KMS-11 (cell line): ENCODE results near the gene TBCE.

Experiments used
- H2AFZ ChIP-seq: fragments of 200-600 bp; sonication (generic); 2 replicates; pipeline ENCODE4 v1.6.1; 2016; ENCODE audit warnings: antibody characterized with exemption, mixed run types, low read depth
- H3K27ac ChIP-seq: fragments of 200-600 bp; sonication (generic); 2 replicates; pipeline ENCODE4 v1.6.1; 2016; ENCODE audit warnings: mild to moderate bottlenecking, mixed run types
- H3K27me3 ChIP-seq: fragments of 200-600 bp; sonication (generic); 2 replicates; pipeline ENCODE4 v1.6.1; 2017; ENCODE audit warnings: mild to moderate bottlenecking, low read depth, mixed run types, moderate library complexity; ENCODE audit not compliant: insufficient read depth
- H3K36me3 ChIP-seq: fragments of 200-600 bp; sonication (generic); 2 replicates; pipeline ENCODE4 v1.6.1; 2017; ENCODE audit warnings: mild to moderate bottlenecking, mixed run types; ENCODE audit not compliant: insufficient read depth
- H3K4me1 ChIP-seq: fragments of 200-600 bp; sonication (generic); 2 replicates; pipeline ENCODE4 v1.6.1; 2016; ENCODE audit warnings: mild to moderate bottlenecking, low read depth, mixed run types; ENCODE audit not compliant: poor library complexity, severe bottlenecking
- H3K4me2 ChIP-seq: fragments of 200-600 bp; sonication (generic); 2 replicates; pipeline ENCODE4 v1.7.0; 2016; ENCODE audit warnings: mild to moderate bottlenecking, mixed run types
- H3K4me3 ChIP-seq: fragments of 200-600 bp; sonication (generic); IDR thresholded peaks from 2 replicates; pipeline ENCODE4 v1.6.1; 2017; ENCODE audit warnings: low read depth, low read length, mixed read lengths; ENCODE audit not compliant: insufficient read depth
- H3K79me2 ChIP-seq: fragments of 200-600 bp; sonication (generic); 2 replicates; pipeline ENCODE4 v1.6.1; 2016; ENCODE audit warnings: low read depth, mixed run types; ENCODE audit not compliant: insufficient read depth
- H3K9ac ChIP-seq: fragments of 200-600 bp; sonication (generic); 2 replicates; pipeline ENCODE4 v1.6.1; 2016; ENCODE audit warnings: mild to moderate bottlenecking, mixed run types
- H4K20me1 ChIP-seq: fragments of 200-600 bp; sonication (generic); 2 replicates; pipeline ENCODE4 v1.6.1; 2016; ENCODE audit warnings: mild to moderate bottlenecking, mixed run types; ENCODE audit not compliant: insufficient read depth
- TF ChIP-seq, protein P1 (sequence below): fragments of 200-600 bp; sonication (generic); conservative IDR thresholded peaks from 2 replicates; pipeline ENCODE4 v1.6.1; 2017; ENCODE audit warnings: low read depth, mild to moderate bottlenecking, antibody characterized with exemption, low read length, moderate library complexity, mixed read lengths

TBCE gene

DNA sequence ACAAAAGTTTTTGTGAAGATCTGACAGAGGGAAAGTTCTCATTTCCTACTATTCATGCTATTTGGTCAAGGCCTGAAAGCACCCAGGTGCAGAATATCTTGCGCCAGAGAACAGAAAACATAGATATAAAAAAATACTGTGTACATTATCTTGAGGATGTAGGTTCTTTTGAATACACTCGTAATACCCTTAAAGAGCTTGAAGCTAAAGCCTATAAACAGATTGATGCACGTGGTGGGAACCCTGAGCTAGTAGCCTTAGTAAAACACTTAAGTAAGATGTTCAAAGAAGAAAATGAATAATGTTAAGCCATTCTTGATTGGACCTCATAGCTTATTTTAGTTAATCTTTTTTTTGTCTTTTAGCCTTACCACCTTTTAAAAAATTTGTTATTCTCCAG is 24.8 kb upstream of the TBCE start:
- H3K36me3 ChIP-seq = no peaks in the 10 kb centered on the region
- no peak overlapping the region for H2AFZ ChIP-seq
- no peaks in the 10 kb centered on the region for H3K4me1 ChIP-seq
- no peak overlapping the region for H3K4me3 ChIP-seq
- TF ChIP-seq, protein P1, sequence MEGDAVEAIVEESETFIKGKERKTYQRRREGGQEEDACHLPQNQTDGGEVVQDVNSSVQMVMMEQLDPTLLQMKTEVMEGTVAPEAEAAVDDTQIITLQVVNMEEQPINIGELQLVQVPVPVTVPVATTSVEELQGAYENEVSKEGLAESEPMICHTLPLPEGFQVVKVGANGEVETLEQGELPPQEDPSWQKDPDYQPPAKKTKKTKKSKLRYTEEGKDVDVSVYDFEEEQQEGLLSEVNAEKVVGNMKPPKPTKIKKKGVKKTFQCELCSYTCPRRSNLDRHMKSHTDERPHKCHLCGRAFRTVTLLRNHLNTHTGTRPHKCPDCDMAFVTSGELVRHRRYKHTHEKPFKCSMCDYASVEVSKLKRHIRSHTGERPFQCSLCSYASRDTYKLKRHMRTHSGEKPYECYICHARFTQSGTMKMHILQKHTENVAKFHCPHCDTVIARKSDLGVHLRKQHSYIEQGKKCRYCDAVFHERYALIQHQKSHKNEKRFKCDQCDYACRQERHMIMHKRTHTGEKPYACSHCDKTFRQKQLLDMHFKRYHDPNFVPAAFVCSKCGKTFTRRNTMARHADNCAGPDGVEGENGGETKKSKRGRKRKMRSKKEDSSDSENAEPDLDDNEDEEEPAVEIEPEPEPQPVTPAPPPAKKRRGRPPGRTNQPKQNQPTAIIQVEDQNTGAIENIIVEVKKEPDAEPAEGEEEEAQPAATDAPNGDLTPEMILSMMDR = no peak
- H3K27ac ChIP-seq = no peak overlapping the region
- no peaks in the 10 kb centered on the region for H4K20me1 ChIP-seq
- no peaks in the 10 kb centered on the region for H3K27me3 ChIP-seq
- no peak overlapping the region for H3K4me2 ChIP-seq
- H3K9ac ChIP-seq = no peak overlapping the region
- H3K79me2 ChIP-seq = no peaks in the 10 kb centered on the region

DNA sequence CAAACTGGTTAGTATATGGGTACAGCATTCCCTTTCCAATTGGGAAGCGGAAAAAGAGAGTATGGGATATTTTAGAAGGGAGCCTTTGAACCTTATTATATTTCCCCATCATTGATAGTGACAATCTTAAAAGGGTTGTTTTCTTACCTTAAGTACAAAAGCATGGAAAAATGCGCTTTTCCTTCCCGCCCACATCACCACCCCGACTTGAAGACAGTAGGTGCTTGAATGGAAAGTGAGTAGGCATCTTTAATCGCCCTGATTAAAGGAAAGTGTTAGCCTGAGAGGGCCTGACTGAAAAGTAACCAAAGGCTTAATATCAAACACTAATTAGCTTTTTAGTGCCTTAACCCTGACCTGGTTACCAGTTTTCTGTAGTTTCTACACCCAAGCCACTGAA is 23.5 kb upstream of the TBCE start:
- no peak overlapping the region for H3K9ac ChIP-seq
- no peak overlapping the region for H3K4me3 ChIP-seq
- TF ChIP-seq, protein P1 = no peak
- no peaks in the 10 kb centered on the region for H4K20me1 ChIP-seq
- no peak overlapping the region for H3K4me2 ChIP-seq
- no peaks in the 10 kb centered on the region for H3K4me1 ChIP-seq
- no peaks in the 10 kb centered on the region for H3K27me3 ChIP-seq
- H3K27ac ChIP-seq = no peak overlapping the region
- H3K79me2 ChIP-seq = no peaks in the 10 kb centered on the region
- no peaks in the 10 kb centered on the region for H3K36me3 ChIP-seq
- no peak overlapping the region for H2AFZ ChIP-seq

DNA sequence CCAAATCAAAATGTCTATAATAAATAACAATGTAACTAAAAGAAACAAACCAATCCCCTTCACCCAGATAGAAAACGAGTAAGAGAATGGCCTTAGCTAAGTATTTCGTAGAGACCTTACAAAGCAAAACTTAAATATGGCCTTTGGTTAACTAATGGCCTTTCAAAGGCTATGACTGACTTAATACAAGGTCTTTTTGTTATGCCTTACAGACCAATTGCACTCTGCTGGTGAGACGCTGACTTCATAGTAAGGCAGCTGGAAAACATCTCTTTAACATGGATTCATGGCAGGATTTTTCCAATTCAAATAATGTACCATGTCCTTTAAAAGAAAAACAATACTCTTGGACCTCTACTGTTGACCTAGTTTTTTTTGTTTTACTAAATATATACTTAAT is 15.8 kb upstream of the TBCE start:
- TF ChIP-seq, protein P1 = no peak
- Histone ChIP-seq H3K4me1 (no peaks in the 10 kb centered on the region), H3K4me2 (no peak overlapping the region), H4K20me1 (no peaks in the 10 kb centered on the region), H3K36me3 (no peaks in the 10 kb centered on the region), H2AFZ (no peak overlapping the region), H3K27me3 (no peaks in the 10 kb centered on the region), H3K9ac (no peak overlapping the region), H3K79me2 (no peaks in the 10 kb centered on the region), H3K4me3 (no peak overlapping the region), H3K27ac (no peak overlapping the region)

DNA sequence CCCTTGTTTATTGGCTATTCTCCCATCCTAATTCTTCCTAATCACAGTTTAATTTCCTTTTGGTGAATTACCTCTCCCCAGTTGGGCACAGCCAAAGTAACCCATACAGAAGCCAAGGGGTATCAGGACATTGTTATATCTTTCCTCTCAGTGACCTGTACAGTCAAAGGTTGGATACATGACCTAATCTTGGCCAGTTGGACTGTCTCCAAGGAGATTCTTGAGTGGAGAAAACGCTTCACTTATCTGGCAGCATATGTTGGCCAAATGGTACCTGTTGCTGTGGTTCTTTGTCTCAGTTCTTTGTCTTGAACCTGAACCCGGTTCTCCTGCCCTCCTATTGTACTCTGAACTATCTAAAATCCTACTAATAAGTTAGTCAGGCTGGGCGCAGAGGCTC is 15.3 kb upstream of the TBCE start:
- Histone ChIP-seq H4K20me1 (no peaks in the 10 kb centered on the region), H3K4me1 (no peaks in the 10 kb centered on the region), H3K27ac (no peak overlapping the region), H3K27me3 (no peaks in the 10 kb centered on the region), H3K79me2 (no peaks in the 10 kb centered on the region), H2AFZ (no peak overlapping the region), H3K4me2 (no peak overlapping the region), H3K36me3 (no peaks in the 10 kb centered on the region), H3K9ac (no peak overlapping the region), H3K4me3 (no peak overlapping the region)
- TF ChIP-seq, protein P1 = no peak
